GM10266 (cell line): ENCODE results near the gene CTTNBP2.

Source experiments
- DNase-seq: peaks from one replicate; pipeline ENCODE4 v3.0.0; 2012; ENCODE audit errors: extremely low spot score
- CTCF ChIP-seq: IDR thresholded peaks from 2 replicates; pipeline ENCODE4 v1.5.1; 2012; ENCODE audit warnings: mild to moderate bottlenecking, low read depth; ENCODE audit not compliant: control insufficient read depth, insufficient read depth; ENCODE audit errors: missing control alignments

The CTTNBP2 gene

DNA sequence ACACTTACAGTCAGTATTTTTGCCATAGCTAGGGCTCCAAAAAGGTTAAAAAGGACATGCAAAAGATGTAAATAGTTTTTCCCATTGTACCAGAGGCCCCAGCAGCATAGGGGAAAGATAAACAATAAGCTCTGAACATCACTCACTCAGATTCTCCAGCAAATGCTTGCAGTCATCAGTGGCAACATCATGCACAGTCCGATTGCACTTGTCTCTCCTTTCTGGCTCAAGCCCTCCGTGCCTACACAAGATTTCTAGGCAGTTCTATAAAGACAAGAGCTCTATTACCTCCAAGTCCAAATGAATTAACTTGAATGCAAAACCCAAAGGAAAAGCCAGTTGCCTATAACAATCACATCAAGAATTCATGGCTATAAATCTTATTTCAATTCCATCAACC lies 106.3 kb downstream of the CTTNBP2 start:
- DNase-seq: no peak
- no peak for TF ChIP-seq CTCF

DNA sequence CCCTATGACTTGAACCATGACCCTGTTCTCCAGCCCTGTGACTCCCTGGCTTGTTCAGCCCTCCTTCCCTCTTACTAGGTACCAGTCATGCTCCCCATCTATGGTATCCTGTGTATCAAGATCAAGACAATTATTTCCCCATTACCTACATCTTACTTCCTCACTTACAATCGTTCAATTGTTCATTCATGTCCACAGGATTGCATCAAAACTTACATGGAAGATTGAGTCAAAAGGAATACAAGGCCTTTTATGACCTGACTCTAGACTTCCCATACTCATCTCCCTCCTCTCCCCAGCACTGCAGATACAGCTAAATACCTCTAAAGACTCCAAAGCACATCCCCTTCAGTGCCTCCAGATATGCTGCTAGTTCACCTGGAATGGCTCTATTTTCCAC lies 109.2 kb downstream of the CTTNBP2 start:
- no peak for TF ChIP-seq CTCF
- DNase-seq: no peak

DNA sequence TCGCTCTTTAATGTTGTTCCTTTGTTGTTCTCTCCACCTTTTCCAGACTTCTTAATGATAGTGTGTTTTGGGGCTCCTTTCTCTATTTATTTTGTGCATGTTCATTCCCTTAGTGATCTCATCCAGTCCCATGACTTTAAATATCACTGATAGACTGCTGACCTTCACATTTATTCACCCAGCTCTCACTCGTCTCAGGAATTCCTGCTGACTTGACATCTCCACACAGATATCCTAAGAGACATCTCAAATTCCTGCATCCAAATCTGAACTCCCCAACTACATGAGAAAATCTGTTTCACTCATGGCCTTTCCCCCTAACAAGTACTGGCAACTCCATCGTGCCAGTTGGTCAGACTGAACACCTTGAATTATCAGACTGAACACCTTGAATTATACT lies 111.2 kb downstream of the CTTNBP2 start:
- DNase-seq: no peak
- TF ChIP-seq CTCF: no peak

DNA sequence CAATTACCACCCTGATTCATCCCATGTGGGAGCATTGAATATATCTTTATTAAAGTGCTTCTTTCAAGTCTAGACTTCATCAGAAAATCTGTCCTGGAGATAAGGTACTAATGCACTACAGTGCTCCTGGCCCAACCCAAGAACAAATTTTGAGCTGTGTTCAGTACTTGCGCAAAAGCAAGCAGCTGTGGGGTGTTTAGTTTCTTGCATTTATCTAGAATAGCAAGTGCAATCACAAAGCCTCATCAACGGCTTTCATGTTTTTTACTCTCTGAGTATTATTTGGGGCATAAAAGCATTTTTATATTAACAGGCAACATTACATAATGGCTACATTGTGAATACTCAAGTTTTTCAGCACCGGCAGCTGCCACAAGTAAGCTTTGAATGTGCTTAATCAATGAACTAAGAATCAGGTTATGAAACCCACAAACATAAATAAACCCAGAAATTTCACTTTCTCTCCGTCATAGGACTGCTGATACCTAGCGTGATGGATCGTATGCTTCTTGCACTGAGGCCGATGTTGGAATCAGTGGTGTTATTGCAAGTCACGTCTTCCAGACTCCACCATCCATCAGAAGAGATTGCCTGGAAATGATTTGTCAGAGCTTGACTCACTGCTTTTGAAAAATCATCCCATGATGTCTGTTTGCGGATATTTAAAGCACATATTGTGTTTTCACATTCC lies 113.1 kb downstream of the CTTNBP2 start:
- no peak for DNase-seq
- TF ChIP-seq CTCF: no peak

GRCh38 chr7:117757440-117757839 lies 115.8 kb downstream of the CTTNBP2 start:
- DNase-seq: no peak
- TF ChIP-seq CTCF: no peak

GRCh38 chr7:117756586-117757085 lies 116.6 kb downstream of the CTTNBP2 start:
- TF ChIP-seq CTCF: no peak
- no peak for DNase-seq

GRCh38 chr7:117755136-117755535 lies 118.1 kb downstream of the CTTNBP2 start:
- no peak for TF ChIP-seq CTCF
- DNase-seq: no peak
